ENCODE measurements around the gene C19orf47. TPM values are rescaled to one million over a fixed set of nuclear protein-coding genes. Genes with fewer than 3 reads are reported as not detected.

C19orf47 gene
- polyA plus RNA-seq, 2 donors: 13.8 to 15.4 TPM

- WGBS, 2 donors: 11 to 12% methylated on average over 41 to 42 of the region's 42 CpGs
- H3K4me3 ChIP-seq (ENCODE audit: low read depth in 1 of 2, low read length in 2 of 2): peak overlapping the region; percentile 86 to 88
- peak overlapping the region; percentile 93 to 95 for H3K27ac ChIP-seq (ENCODE audit: low read depth in 2 of 2, low read length in 1 of 2)
- H3K27me3 ChIP-seq (ENCODE audit: control insufficient read depth in 1 of 2, insufficient read depth in 2 of 2, low read length in 2 of 2): no peaks in the 10 kb centered on the region
- H3K4me1 ChIP-seq (ENCODE audit: control insufficient read depth in 2 of 2, insufficient read depth in 2 of 2, low read length in 1 of 2): peaks cover 9 to 17% of the 10 kb centered on the region in 2 donors
- peaks cover 0 to 3% of the 10 kb centered on the region in 2 donors for H3K36me3 ChIP-seq (ENCODE audit: control insufficient read depth in 2 of 2, insufficient read depth in 2 of 2, low read length in 1 of 2)
- H3K9me3 ChIP-seq (ENCODE audit: control insufficient read depth in 2 of 2, insufficient read depth in 1 of 2, low read depth in 1 of 2, low read length in 1 of 2): no peaks in the 10 kb centered on the region
These were observed 62.6 kb downstream of the C19orf47 start for GRCh38 chr19:40285353-40286234.

GRCh38 chr19:40284501-40285352 is 63.5 kb downstream of the C19orf47 start, which contains the start of gene AKT2:
Gene AKT2 (minus strand): TSS chr19:40285345. CDS start chr19:40265267, 20,078 bp downstream.
- peak within 1 kb of the TSS; percentile 86 to 88 for H3K4me3 ChIP-seq (ENCODE audit: low read depth in 1 of 2, low read length in 2 of 2)
- 0 to 1% methylated on average over 69 to 83 of the region's 84 CpGs for WGBS, 2 donors
- H3K4me1 ChIP-seq (ENCODE audit: control insufficient read depth in 2 of 2, insufficient read depth in 2 of 2, low read length in 1 of 2): peaks cover 14 to 25% of the 10 kb centered on the region in 2 donors

GRCh38 chr19:40284251-40284500 is 64.0 kb downstream of the C19orf47 start:
- Histone ChIP-seq H3K27ac (ENCODE audit: low read depth in 2 of 2, low read length in 1 of 2) (peak overlapping the region; percentile 93 to 95), H3K9me3 (ENCODE audit: control insufficient read depth in 2 of 2, insufficient read depth in 1 of 2, low read depth in 1 of 2, low read length in 1 of 2) (no peaks in the 10 kb centered on the region), H3K36me3 (ENCODE audit: control insufficient read depth in 2 of 2, insufficient read depth in 2 of 2, low read length in 1 of 2) (peaks cover 0 to 3% of the 10 kb centered on the region in 2 donors), H3K27me3 (ENCODE audit: control insufficient read depth in 1 of 2, insufficient read depth in 2 of 2, low read length in 2 of 2) (no peaks in the 10 kb centered on the region), H3K4me1 (ENCODE audit: control insufficient read depth in 2 of 2, insufficient read depth in 2 of 2, low read length in 1 of 2) (peaks cover 17 to 29% of the 10 kb centered on the region in 2 donors), H3K4me3 (ENCODE audit: low read depth in 1 of 2, low read length in 2 of 2) (peak overlapping the region; percentile 86 to 88)
- WGBS, 2 donors: 4 to 8% methylated on average over 4 of the region's 4 CpGs

More at GRCh38 chr19:40284501-40285352, 63.5 kb downstream of the C19orf47 start, which contains the start of gene AKT2:
- Histone ChIP-seq H3K27me3 (ENCODE audit: control insufficient read depth in 1 of 2, insufficient read depth in 2 of 2, low read length in 2 of 2) (no peaks in the 10 kb centered on the region), H3K27ac (ENCODE audit: low read depth in 2 of 2, low read length in 1 of 2) (peak within 1 kb of the TSS; percentile 93 to 95), H3K36me3 (ENCODE audit: control insufficient read depth in 2 of 2, insufficient read depth in 2 of 2, low read length in 1 of 2) (peaks cover 0 to 3% of the 10 kb centered on the region in 2 donors), H3K9me3 (ENCODE audit: control insufficient read depth in 2 of 2, insufficient read depth in 1 of 2, low read depth in 1 of 2, low read length in 1 of 2) (no peaks in the 10 kb centered on the region)

GRCh38 chr19:40283414-40284250 is 64.6 kb downstream of the C19orf47 start:
- peak overlapping the region; percentile 86 to 88 for H3K4me3 ChIP-seq (ENCODE audit: low read depth in 1 of 2, low read length in 2 of 2)
- peaks cover 20 to 33% of the 10 kb centered on the region in 2 donors for H3K4me1 ChIP-seq (ENCODE audit: control insufficient read depth in 2 of 2, insufficient read depth in 2 of 2, low read length in 1 of 2)
- no peaks in the 10 kb centered on the region for H3K27me3 ChIP-seq (ENCODE audit: control insufficient read depth in 1 of 2, insufficient read depth in 2 of 2, low read length in 2 of 2)
- 41 to 46% methylated on average over 12 of the region's 12 CpGs for WGBS, 2 donors
- peak overlapping the region; percentile 93 to 95 for H3K27ac ChIP-seq (ENCODE audit: low read depth in 2 of 2, low read length in 1 of 2)
- H3K9me3 ChIP-seq (ENCODE audit: control insufficient read depth in 2 of 2, insufficient read depth in 1 of 2, low read depth in 1 of 2, low read length in 1 of 2): no peaks in the 10 kb centered on the region
- peaks cover 0 to 4% of the 10 kb centered on the region in 2 donors for H3K36me3 ChIP-seq (ENCODE audit: control insufficient read depth in 2 of 2, insufficient read depth in 2 of 2, low read length in 1 of 2)

GRCh38 chr19:40282920-40283319 is 65.3 kb downstream of the C19orf47 start:
- no peaks in the 10 kb centered on the region for H3K9me3 ChIP-seq (ENCODE audit: control insufficient read depth in 2 of 2, insufficient read depth in 1 of 2, low read depth in 1 of 2, low read length in 1 of 2)
- peaks cover 25 to 35% of the 10 kb centered on the region in 2 donors for H3K4me1 ChIP-seq (ENCODE audit: control insufficient read depth in 2 of 2, insufficient read depth in 2 of 2, low read length in 1 of 2)
- no peak overlapping the region for H3K4me3 ChIP-seq (ENCODE audit: low read depth in 1 of 2, low read length in 2 of 2)
- 55 to 69% methylated on average over 4 of the region's 4 CpGs for WGBS, 2 donors
- H3K36me3 ChIP-seq (ENCODE audit: control insufficient read depth in 2 of 2, insufficient read depth in 2 of 2, low read length in 1 of 2): peaks cover 0 to 7% of the 10 kb centered on the region in 2 donors
- no peak overlapping the region for H3K27ac ChIP-seq (ENCODE audit: low read depth in 2 of 2, low read length in 1 of 2)
- H3K27me3 ChIP-seq (ENCODE audit: control insufficient read depth in 1 of 2, insufficient read depth in 2 of 2, low read length in 2 of 2): no peaks in the 10 kb centered on the region

- Histone ChIP-seq H3K27ac (ENCODE audit: low read depth in 2 of 2, low read length in 1 of 2) (peak overlapping the region in 1 of 2 donors; percentile 28), H3K36me3 (ENCODE audit: control insufficient read depth in 2 of 2, insufficient read depth in 2 of 2, low read length in 1 of 2) (peaks cover 0 to 10% of the 10 kb centered on the region in 2 donors), H3K4me3 (ENCODE audit: low read depth in 1 of 2, low read length in 2 of 2) (no peak overlapping the region), H3K9me3 (ENCODE audit: control insufficient read depth in 2 of 2, insufficient read depth in 1 of 2, low read depth in 1 of 2, low read length in 1 of 2) (no peaks in the 10 kb centered on the region), H3K27me3 (ENCODE audit: control insufficient read depth in 1 of 2, insufficient read depth in 2 of 2, low read length in 2 of 2) (no peaks in the 10 kb centered on the region), H3K4me1 (ENCODE audit: control insufficient read depth in 2 of 2, insufficient read depth in 2 of 2, low read length in 1 of 2) (peaks cover 28 to 38% of the 10 kb centered on the region in 2 donors)
- WGBS, 2 donors: 80 to 88% methylated on average over 6 of the region's 6 CpGs
These were observed 66.0 kb downstream of the C19orf47 start for GRCh38 chr19:40282209-40282580.

GRCh38 chr19:40281381-40282208 is 66.6 kb downstream of the C19orf47 start:
- H3K4me3 ChIP-seq (ENCODE audit: low read depth in 1 of 2, low read length in 2 of 2): no peak overlapping the region
- 68 to 74% methylated on average over 14 of the region's 14 CpGs for WGBS, 2 donors
- peaks cover 0 to 10% of the 10 kb centered on the region in 2 donors for H3K36me3 ChIP-seq (ENCODE audit: control insufficient read depth in 2 of 2, insufficient read depth in 2 of 2, low read length in 1 of 2)
- no peaks in the 10 kb centered on the region for H3K9me3 ChIP-seq (ENCODE audit: control insufficient read depth in 2 of 2, insufficient read depth in 1 of 2, low read depth in 1 of 2, low read length in 1 of 2)
- H3K27ac ChIP-seq (ENCODE audit: low read depth in 2 of 2, low read length in 1 of 2): peak overlapping the region in 1 of 2 donors; percentile 28
- H3K4me1 ChIP-seq (ENCODE audit: control insufficient read depth in 2 of 2, insufficient read depth in 2 of 2, low read length in 1 of 2): peaks cover 28 to 38% of the 10 kb centered on the region in 2 donors
- H3K27me3 ChIP-seq (ENCODE audit: control insufficient read depth in 1 of 2, insufficient read depth in 2 of 2, low read length in 2 of 2): no peaks in the 10 kb centered on the region

- H3K36me3 ChIP-seq (ENCODE audit: control insufficient read depth in 2 of 2, insufficient read depth in 2 of 2, low read length in 1 of 2): peaks cover 0 to 10% of the 10 kb centered on the region in 2 donors
- 50 to 52% methylated on average over 10 of the region's 10 CpGs for WGBS, 2 donors
- H3K4me3 ChIP-seq (ENCODE audit: low read depth in 1 of 2, low read length in 2 of 2): peak overlapping the region in 1 of 2 donors; percentile 9
- peaks cover 28 to 38% of the 10 kb centered on the region in 2 donors for H3K4me1 ChIP-seq (ENCODE audit: control insufficient read depth in 2 of 2, insufficient read depth in 2 of 2, low read length in 1 of 2)
- H3K27ac ChIP-seq (ENCODE audit: low read depth in 2 of 2, low read length in 1 of 2): peak overlapping the region; percentile 36 to 86
- no peaks in the 10 kb centered on the region for H3K27me3 ChIP-seq (ENCODE audit: control insufficient read depth in 1 of 2, insufficient read depth in 2 of 2, low read length in 2 of 2)
- no peaks in the 10 kb centered on the region for H3K9me3 ChIP-seq (ENCODE audit: control insufficient read depth in 2 of 2, insufficient read depth in 1 of 2, low read depth in 1 of 2, low read length in 1 of 2)
These were observed 67.5 kb downstream of the C19orf47 start for GRCh38 chr19:40280608-40281221.

All from esophagus (tissue), 2 donors.